ENCODE results near the gene LSM14A.

LSM14A gene

DNA sequence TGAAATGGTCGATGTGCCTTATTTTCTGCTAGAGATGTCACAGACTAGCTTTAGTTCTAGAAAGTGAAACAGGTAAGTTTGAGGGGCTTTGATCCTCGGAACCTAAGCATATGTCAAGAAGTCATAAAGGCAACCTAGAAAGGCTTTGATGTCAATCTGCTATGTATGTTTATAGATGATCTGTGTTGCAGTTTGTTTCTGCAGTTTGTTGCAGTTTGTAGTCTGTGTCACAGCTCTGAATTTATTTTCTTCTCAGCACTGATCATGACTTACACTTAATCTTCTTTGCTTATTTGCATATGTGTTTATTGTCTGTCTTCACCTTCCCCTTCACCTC, 5.9 kb downstream of the LSM14A start:
- DNase-seq (ENCODE audit: low spot score): no peak
- TF ChIP-seq, protein P1, sequence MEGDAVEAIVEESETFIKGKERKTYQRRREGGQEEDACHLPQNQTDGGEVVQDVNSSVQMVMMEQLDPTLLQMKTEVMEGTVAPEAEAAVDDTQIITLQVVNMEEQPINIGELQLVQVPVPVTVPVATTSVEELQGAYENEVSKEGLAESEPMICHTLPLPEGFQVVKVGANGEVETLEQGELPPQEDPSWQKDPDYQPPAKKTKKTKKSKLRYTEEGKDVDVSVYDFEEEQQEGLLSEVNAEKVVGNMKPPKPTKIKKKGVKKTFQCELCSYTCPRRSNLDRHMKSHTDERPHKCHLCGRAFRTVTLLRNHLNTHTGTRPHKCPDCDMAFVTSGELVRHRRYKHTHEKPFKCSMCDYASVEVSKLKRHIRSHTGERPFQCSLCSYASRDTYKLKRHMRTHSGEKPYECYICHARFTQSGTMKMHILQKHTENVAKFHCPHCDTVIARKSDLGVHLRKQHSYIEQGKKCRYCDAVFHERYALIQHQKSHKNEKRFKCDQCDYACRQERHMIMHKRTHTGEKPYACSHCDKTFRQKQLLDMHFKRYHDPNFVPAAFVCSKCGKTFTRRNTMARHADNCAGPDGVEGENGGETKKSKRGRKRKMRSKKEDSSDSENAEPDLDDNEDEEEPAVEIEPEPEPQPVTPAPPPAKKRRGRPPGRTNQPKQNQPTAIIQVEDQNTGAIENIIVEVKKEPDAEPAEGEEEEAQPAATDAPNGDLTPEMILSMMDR (IDR thresholded peaks at IDR 0.05; ENCODE audit: borderline replicate concordance, control extremely low read depth, extremely low read depth, insufficient read depth, missing control alignments): no peak
- in situ Hi-C loops (cut with MboI; ENCODE audit: low sequenced_read_pairs, unreplicated experiment): no loop called here

DNA sequence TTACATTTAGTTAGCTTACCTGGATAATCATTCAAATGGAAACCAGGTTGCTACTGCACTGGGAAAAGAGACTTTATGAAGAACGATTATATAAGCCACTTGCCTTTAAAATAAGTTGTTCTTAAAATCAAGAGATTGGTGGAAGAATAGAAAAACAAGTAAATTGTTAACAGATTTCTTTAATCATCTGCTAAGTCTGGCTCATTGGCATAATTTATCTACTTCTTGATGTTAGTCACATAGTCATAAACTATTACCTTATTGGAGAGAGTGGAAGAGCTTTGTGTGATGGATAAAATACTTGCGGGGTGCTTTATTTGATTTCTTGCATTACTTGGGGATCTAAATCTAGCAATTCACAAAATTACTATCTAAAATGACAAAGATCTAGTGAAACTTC, 6.8 kb downstream of the LSM14A start:
- DNase-seq (ENCODE audit: low spot score): no peak
- in situ Hi-C loops (cut with MboI; ENCODE audit: low sequenced_read_pairs, unreplicated experiment): no loop called here
- TF ChIP-seq, protein P1 (IDR thresholded peaks at IDR 0.05; ENCODE audit: borderline replicate concordance, control extremely low read depth, extremely low read depth, insufficient read depth, missing control alignments): no peak

DNA sequence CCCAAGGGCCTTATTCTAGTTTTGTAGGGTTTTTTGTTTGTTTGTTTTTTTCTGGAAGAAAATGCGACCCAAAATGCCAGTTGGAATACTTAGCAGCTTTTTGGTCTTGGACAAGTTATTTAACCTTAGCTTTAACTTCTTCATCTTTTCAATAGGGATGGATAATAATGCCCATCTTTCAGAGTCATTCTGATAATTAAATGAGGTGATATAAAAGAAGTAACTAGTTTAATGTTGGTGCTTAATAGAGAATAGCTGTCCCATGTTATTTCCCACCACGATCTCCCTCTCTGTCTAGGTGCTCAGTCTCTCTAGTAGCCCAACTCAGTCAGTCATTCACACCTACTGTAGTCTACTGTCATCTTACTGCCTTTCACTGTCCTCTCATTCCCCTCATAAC, 8.0 kb downstream of the LSM14A start:
- TF ChIP-seq, protein P1 (IDR thresholded peaks at IDR 0.05; ENCODE audit: borderline replicate concordance, control extremely low read depth, extremely low read depth, insufficient read depth, missing control alignments): no peak
- no peak for DNase-seq (ENCODE audit: low spot score)
- in situ Hi-C loops (cut with MboI; ENCODE audit: low sequenced_read_pairs, unreplicated experiment): no loop called here

DNA sequence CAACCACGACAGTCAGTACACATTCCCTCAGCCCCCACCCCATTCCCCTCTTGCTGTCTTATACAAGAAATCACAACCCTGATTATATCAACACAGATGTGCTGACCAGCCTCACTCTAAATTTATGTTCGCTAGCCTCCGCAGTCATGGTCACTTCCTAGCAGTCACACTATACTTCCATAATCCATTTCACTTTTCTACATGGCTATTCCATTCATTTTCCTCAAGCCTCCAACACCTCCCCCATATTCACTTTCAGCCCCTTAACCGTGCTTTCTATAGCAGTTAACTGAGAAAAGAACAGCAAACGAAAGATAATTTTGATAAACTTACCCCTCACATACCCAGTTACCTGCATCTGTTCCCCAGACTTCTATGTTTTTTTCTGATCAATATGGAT, 8.4 kb downstream of the LSM14A start:
- no peak for DNase-seq (ENCODE audit: low spot score)
- TF ChIP-seq, protein P1 (IDR thresholded peaks at IDR 0.05; ENCODE audit: borderline replicate concordance, control extremely low read depth, extremely low read depth, insufficient read depth, missing control alignments): no peak
- in situ Hi-C loops (cut with MboI; ENCODE audit: low sequenced_read_pairs, unreplicated experiment): no loop called here

DNA sequence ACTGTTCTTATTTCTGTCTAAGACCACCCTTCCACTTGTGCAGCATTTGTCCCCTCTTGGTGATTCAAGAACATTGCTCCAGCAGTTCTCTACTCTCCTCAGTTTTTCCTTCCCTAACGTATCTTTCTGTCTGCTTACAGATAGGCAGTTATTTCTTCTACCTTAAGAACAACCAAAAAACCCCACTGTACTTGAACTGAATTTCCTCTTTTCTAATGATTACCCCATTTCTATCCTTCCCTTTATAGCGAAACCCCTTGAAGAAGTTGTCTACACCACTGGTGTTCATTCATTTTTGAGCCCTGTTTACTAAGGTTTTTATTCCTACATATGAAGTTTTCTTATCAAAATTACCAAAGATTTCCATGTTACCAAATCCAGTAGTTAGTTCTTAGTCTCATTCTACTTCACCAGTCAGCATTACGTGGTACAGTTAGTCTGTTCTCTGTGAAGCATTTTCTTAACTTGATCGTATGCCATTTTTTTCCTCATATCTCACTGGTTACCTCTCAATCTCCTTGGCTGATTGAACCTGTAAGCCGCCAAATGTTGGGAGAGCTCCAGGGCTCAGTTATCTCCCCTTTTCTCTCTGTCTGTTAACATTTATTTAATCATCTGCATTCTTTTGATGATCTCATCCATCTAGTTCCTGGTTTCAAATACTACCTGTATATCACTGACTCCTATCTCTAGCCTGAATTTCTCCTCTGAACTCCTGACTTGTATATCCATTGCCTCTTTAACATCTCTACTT, 9.0 kb downstream of the LSM14A start:
- in situ Hi-C loops (cut with MboI; ENCODE audit: low sequenced_read_pairs, unreplicated experiment): no loop called here
- TF ChIP-seq, protein P1 (IDR thresholded peaks at IDR 0.05; ENCODE audit: borderline replicate concordance, control extremely low read depth, extremely low read depth, insufficient read depth, missing control alignments): no peak
- no peak for DNase-seq (ENCODE audit: low spot score)

DNA sequence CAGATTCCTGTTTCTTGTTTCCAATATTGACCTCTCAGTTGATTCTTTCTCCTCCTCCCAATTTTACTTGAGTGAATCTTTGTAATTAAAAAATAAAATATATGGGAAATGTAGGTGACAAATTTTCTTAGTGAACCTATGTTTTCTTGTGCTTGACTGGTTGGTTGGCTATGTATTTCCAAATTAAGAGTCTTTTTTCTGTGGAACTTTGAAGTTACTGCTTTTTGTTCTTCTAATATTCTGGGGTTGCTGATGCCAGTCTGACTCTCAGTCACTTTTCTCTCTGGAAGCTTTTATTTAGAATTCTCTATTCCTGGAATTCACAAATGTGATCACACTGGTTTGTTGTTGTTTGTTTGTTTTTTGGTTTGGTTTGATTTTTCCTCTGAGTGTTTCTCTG, 9.8 kb downstream of the LSM14A start:
- TF ChIP-seq, protein P1 (IDR thresholded peaks at IDR 0.05; ENCODE audit: borderline replicate concordance, control extremely low read depth, extremely low read depth, insufficient read depth, missing control alignments): no peak
- in situ Hi-C loops (cut with MboI; ENCODE audit: low sequenced_read_pairs, unreplicated experiment): no loop called here
- DNase-seq (ENCODE audit: low spot score): no peak

Data from GM13976 (cell line).